Measurements from ENCODE around the gene ZBTB43.
A peak's percentile ranks its signal among the peaks of the same experiment; 100 is the strongest.
"Not testable (repeated sequence)": the region's sequence is repeated elsewhere in the genome, so short reads cannot be mapped to it uniquely, and the experiment has no call there.

Gene ZBTB43

GRCh38 chr9:126804696-126805553, at the start of gene ZBTB43:
Gene ZBTB43, plus strand, starts transcription at chr9:126805040. Its CDS starts 27,470 bp downstream, at chr9:126832510.
- peaks cover 4% of the 10 kb centered on the region for H3K9me3 Mint-ChIP-seq
- peak within 1 kb of the TSS; percentile 83 for H3K4me3 Mint-ChIP-seq
- H3K4me1 Mint-ChIP-seq: peaks cover 29% of the 10 kb centered on the region
- H3K27me3 Mint-ChIP-seq: no peaks in the 10 kb centered on the region
- ATAC-seq: peak; percentile 93
- peak within 1 kb of the TSS; percentile 90 for H3K27ac Mint-ChIP-seq
- no peaks in the 10 kb centered on the region for H3K36me3 Mint-ChIP-seq

GRCh38 chr9:126755317-126755875, 49.4 kb upstream of the ZBTB43 start:
- Mint-ChIP-seq H3K27me3 (peaks cover 9% of the 10 kb centered on the region), H3K4me1 (peaks cover 7% of the 10 kb centered on the region), H3K4me3 (no peak overlapping the region), H3K9me3 (no peaks in the 10 kb centered on the region), H3K27ac (no peak overlapping the region), H3K36me3 (no peaks in the 10 kb centered on the region)
- ATAC-seq: no peak

GRCh38 chr9:126756238-126756637, 48.6 kb upstream of the ZBTB43 start:
- Mint-ChIP-seq H3K36me3 (no peaks in the 10 kb centered on the region), H3K4me1 (peaks cover 5% of the 10 kb centered on the region), H3K4me3 (no peak overlapping the region), H3K27ac (no peak overlapping the region), H3K9me3 (no peaks in the 10 kb centered on the region), H3K27me3 (peaks cover under 1% of the 10 kb centered on the region)
- ATAC-seq: no peak

- H3K27me3 Mint-ChIP-seq: no peaks in the 10 kb centered on the region
- H3K27ac Mint-ChIP-seq: no peak overlapping the region
- ATAC-seq: no peak
- H3K4me3 Mint-ChIP-seq: no peak overlapping the region
- H3K9me3 Mint-ChIP-seq: no peaks in the 10 kb centered on the region
- H3K36me3 Mint-ChIP-seq: no peaks in the 10 kb centered on the region
- H3K4me1 Mint-ChIP-seq: no peaks in the 10 kb centered on the region
Observed at GRCh38 chr9:126756876-126757415, 47.9 kb upstream of the ZBTB43 start.

GRCh38 chr9:126758916-126759585, 45.8 kb upstream of the ZBTB43 start:
- no peak for ATAC-seq
- no peak overlapping the region for H3K4me3 Mint-ChIP-seq
- no peaks in the 10 kb centered on the region for H3K4me1 Mint-ChIP-seq
- H3K27ac Mint-ChIP-seq: no peak overlapping the region
- H3K9me3 Mint-ChIP-seq: no peaks in the 10 kb centered on the region
- H3K27me3 Mint-ChIP-seq: no peaks in the 10 kb centered on the region
- no peaks in the 10 kb centered on the region for H3K36me3 Mint-ChIP-seq

- Mint-ChIP-seq H3K27me3 (no peaks in the 10 kb centered on the region), H3K27ac (no peak overlapping the region)
Observed at GRCh38 chr9:126761274-126761673, 43.6 kb upstream of the ZBTB43 start.

GRCh38 chr9:126763130-126763764, 41.6 kb upstream of the ZBTB43 start:
- Mint-ChIP-seq H3K4me3 (no peak overlapping the region), H3K27me3 (no peaks in the 10 kb centered on the region), H3K4me1 (no peaks in the 10 kb centered on the region), H3K36me3 (no peaks in the 10 kb centered on the region), H3K9me3 (no peaks in the 10 kb centered on the region), H3K27ac (no peak overlapping the region)
- ATAC-seq: no peak

More at GRCh38 chr9:126761274-126761673, 43.6 kb upstream of the ZBTB43 start:
- ATAC-seq: no peak
- no peaks in the 10 kb centered on the region for H3K9me3 Mint-ChIP-seq
- H3K36me3 Mint-ChIP-seq: no peaks in the 10 kb centered on the region
- no peak overlapping the region for H3K4me3 Mint-ChIP-seq
- H3K4me1 Mint-ChIP-seq: no peaks in the 10 kb centered on the region

GRCh38 chr9:126773004-126773607, 31.7 kb upstream of the ZBTB43 start:
- ATAC-seq: no peak
- no peaks in the 10 kb centered on the region for H3K4me1 Mint-ChIP-seq
- no peak overlapping the region for H3K4me3 Mint-ChIP-seq
- H3K27me3 Mint-ChIP-seq: peaks cover 8% of the 10 kb centered on the region
- H3K36me3 Mint-ChIP-seq: no peaks in the 10 kb centered on the region
- no peak overlapping the region for H3K27ac Mint-ChIP-seq
- no peaks in the 10 kb centered on the region for H3K9me3 Mint-ChIP-seq

- no peaks in the 10 kb centered on the region for H3K9me3 Mint-ChIP-seq
- H3K4me1 Mint-ChIP-seq: no peaks in the 10 kb centered on the region
- peaks cover 28% of the 10 kb centered on the region for H3K27me3 Mint-ChIP-seq
- ATAC-seq: no peak
- no peak overlapping the region for H3K4me3 Mint-ChIP-seq
- H3K36me3 Mint-ChIP-seq: no peaks in the 10 kb centered on the region
- no peak overlapping the region for H3K27ac Mint-ChIP-seq
Observed at GRCh38 chr9:126775926-126776325, 28.9 kb upstream of the ZBTB43 start.

GRCh38 chr9:126777733-126778132, 27.1 kb upstream of the ZBTB43 start:
- no peaks in the 10 kb centered on the region for H3K4me1 Mint-ChIP-seq
- ATAC-seq: no peak
- H3K27me3 Mint-ChIP-seq: peaks cover 46% of the 10 kb centered on the region
- H3K36me3 Mint-ChIP-seq: no peaks in the 10 kb centered on the region
- H3K4me3 Mint-ChIP-seq: no peak overlapping the region
- no peak overlapping the region for H3K27ac Mint-ChIP-seq
- H3K9me3 Mint-ChIP-seq: no peaks in the 10 kb centered on the region

- Mint-ChIP-seq H3K36me3 (no peaks in the 10 kb centered on the region), H3K27ac (no peak overlapping the region), H3K4me3 (no peak overlapping the region), H3K9me3 (no peaks in the 10 kb centered on the region), H3K4me1 (no peaks in the 10 kb centered on the region), H3K27me3 (peaks cover 49% of the 10 kb centered on the region)
- ATAC-seq: no peak
Observed at GRCh38 chr9:126778141-126778540, 26.7 kb upstream of the ZBTB43 start.

- H3K4me1 Mint-ChIP-seq, H3K9me3 Mint-ChIP-seq, H3K36me3 Mint-ChIP-seq, ATAC-seq, H3K4me3 Mint-ChIP-seq, H3K27ac Mint-ChIP-seq: not testable (repeated sequence)
- peaks cover 50% of the 10 kb centered on the region for H3K27me3 Mint-ChIP-seq
Observed at GRCh38 chr9:126778696-126779095, 26.1 kb upstream of the ZBTB43 start.

GRCh38 chr9:126781186-126782052, 23.4 kb upstream of the ZBTB43 start:
- Mint-ChIP-seq H3K4me1 (no peaks in the 10 kb centered on the region), H3K9me3 (no peaks in the 10 kb centered on the region), H3K27me3 (peaks cover 77% of the 10 kb centered on the region), H3K36me3 (no peaks in the 10 kb centered on the region), H3K4me3 (no peak overlapping the region), H3K27ac (no peak overlapping the region)
- ATAC-seq: peak; percentile 81

GRCh38 chr9:126782053-126782388, 22.8 kb upstream of the ZBTB43 start:
- Mint-ChIP-seq H3K9me3 (no peaks in the 10 kb centered on the region), H3K4me3 (no peak overlapping the region), H3K36me3 (no peaks in the 10 kb centered on the region), H3K27ac (no peak overlapping the region), H3K27me3 (peaks cover 83% of the 10 kb centered on the region), H3K4me1 (no peaks in the 10 kb centered on the region)
- ATAC-seq: no peak
